GM19452 (cell line): ENCODE measurements around the gene SLC25A25.
"Not testable (repeated sequence)": the region's sequence is repeated elsewhere in the genome, so short reads cannot be mapped to it uniquely, and the experiment has no call there.

Source experiments
- ATAC-seq: cut with Tn5 transposase; IDR thresholded peaks from one replicate; pipeline ENCODE4 v1.9.1; 2021; ENCODE audit not compliant: unreplicated experiment

Gene SLC25A25

DNA sequence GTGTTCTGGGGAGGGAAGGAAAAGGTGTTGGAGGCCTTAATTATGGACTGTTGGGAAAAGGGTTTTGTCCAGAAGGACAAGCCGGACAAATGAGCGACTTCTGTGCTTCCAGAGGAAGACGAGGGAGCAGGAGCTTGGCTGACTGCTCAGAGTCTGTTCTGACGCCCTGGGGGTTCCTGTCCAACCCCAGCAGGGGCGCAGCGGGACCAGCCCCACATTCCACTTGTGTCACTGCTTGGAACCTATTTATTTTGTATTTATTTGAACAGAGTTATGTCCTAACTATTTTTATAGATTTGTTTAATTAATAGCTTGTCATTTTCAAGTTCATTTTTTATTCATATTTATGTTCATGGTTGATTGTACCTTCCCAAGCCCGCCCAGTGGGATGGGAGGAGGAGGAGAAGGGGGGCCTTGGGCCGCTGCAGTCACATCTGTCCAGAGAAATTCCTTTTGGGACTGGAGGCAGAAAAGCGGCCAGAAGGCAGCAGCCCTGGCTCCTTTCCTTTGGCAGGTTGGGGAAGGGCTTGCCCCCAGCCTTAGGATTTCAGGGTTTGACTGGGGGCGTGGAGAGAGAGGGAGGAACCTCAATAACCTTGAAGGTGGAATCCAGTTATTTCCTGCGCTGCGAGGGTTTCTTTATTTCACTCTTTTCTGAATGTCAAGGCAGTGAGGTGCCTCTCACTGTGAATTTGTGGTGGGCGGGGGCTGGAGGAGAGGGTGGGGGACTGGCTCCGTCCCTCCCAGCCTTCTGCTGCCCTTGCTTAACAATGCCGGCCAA lies 40.4 kb downstream of the SLC25A25 start:
- no peak for ATAC-seq

DNA sequence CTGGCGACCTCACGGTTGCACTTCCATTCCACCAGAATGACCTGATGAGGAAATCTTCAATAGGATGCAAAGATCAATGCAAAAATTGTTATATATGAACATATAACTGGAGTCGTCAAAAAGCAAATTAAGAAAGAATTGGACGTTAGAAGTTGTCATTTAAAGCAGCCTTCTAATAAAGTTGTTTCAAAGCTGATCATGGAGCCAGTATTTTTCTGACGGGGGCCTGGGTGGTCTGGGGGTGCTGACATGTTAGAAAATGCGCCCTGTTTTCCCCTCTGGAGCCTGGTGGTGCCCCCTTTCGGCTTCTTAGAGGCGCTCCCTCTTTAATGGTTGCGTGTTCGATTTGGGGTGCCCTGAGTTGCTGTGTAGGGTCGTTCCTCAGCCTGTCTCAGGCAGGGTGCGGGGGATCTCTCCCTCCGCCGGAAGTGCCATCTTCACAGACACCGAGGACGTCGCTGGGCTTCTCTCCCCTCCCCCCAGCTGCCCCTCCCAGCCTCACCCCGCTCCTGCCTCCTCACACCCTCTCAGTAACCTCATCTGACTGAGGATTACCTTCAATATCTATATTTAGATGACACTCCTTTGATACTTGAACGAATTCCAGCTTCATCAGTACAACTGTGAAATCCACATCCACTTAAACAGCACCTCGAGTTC lies 41.1 kb downstream of the SLC25A25 start:
- no peak for ATAC-seq

DNA sequence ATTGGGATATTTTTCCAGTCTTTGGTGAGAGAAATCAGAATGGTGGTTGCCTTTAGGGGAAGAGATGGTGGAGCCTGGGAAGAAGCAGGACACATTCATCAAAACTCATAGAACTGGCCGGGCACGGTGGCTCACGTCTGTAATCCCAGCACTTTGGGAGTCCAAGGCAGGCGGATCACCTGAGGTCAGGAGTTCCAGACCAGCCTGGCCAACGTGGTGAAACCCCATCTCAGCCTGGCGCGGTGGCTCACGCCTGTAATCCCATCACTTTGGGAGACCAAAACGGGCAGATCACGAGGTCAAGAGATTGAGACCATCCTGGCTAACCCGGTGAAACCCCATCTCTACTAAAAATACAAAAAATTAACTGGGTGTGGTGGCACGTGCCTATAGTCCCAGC lies 43.7 kb downstream of the SLC25A25 start:
- not testable (repeated sequence) for ATAC-seq

DNA sequence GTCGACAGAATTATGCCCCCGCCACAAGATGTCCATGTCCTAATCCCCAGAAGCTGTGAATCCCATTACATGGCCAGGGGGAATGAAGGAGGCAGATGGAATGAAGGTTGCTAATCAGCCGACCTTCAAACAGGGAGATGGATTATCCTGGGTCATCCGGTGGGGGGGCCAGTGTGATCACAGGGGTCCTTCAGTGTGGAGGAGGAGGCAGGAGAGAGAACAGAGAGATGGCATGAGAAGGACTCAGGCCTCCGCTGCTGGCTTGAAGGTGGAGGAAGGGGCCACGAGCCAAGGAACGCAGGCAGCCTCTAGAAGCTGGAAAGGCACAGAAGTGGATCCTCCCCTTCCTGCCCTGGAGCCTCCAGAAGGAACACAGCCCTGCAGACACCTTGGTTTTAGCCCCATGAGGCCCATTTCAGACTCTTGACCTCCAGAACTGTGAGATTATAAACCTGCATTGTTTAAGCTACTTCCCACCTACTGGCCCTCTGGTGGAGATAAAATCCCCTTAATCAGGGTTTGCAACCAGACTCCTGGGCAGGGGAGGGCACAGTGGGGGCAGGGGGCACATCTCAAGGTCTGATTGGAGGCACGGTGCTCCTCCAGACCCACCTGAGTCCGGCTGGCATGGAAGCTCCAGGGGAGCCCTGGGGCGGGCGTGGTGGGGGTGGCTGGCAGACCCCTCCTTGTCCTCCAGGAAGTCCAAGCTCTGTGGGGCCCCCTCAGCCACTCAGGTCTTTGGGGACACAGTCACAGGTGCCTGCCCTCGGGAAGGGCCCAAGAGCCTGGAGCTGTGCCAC lies 45.7 kb downstream of the SLC25A25 start:
- no peak for ATAC-seq

DNA sequence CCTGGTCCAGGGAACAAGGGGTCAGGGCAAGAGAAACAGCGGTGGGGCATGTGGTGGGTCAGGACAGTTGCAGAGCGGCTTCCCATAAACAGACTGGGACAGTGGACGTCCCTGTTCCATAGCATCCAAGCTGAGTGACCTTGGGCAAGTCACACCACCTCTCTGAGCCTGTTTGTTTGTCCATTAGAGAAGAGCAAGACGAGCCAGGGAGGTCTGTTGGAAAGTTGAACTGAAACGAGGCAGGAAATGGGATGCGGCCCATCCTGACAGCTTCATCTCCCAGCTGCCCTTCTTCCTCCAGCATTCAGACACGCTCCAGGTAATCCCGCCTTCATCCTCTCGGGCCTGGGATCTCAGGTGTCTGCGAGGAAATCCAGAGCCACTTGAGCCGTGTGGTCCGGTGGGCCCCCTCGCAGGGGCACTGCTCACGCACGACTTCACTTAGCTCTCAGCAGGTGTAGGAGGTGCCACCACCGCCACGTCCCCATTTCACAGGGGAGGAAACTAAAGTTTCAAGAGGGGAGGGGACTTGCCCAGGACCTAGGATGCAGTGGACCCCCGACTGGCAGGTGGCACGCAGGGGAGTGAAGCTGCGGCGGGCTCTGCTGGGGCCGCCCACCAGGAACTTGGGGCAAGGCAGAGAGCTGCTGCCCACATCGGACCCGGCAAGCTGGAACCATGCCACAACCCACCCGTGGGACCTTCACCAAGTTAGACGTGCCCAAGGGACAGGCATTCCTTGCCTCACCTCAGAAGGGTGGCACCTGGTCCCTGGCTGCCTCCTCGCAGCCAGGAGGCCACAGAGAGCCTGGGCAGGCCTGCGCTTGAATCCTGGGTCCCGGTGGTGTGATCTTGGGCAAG lies 46.5 kb downstream of the SLC25A25 start:
- ATAC-seq, result no peak

DNA sequence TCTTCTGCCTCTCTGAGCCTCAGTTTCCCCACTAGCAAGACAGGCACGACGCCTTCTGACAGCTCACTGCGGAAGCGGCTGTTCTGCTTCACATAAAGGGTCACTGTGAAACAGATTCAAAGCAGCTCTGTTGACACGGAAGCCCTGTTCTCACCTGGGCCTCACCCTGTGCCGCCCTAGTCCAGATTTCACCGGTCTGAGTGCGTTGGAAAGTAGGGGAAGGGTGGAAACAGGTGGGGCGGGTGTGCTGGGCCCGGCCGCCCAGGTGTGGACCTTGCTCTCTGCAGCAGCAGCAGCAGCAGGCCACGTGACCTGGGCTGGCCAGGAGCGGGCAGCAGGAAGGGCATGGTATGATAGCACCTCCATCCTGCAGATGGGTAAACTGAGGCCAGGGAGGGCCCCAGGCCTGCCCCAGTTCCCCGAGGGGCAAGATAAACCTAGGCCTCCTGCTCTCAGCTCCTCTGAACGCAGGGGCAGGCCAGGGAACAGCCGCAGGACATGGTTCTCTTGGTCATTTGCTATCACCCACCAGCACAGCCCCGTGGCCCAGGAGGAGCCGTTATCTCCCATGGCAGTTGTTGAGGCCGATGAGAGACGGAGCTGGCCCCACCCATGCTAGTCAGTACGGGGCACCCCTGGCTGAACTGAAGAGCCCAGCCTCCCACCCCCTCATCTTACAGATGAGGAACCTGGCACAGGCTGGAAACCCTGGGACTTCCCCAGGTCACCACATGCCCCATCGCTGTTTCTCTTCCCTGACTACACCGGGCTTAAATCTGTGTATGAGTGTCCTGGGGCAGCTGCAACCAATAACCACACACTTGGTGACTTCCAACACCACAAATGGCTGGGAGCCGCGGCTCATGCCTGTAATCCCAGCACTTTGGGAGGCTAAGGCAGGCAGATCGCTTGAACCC lies 47.4 kb downstream of the SLC25A25 start:
- ATAC-seq, result no peak

DNA sequence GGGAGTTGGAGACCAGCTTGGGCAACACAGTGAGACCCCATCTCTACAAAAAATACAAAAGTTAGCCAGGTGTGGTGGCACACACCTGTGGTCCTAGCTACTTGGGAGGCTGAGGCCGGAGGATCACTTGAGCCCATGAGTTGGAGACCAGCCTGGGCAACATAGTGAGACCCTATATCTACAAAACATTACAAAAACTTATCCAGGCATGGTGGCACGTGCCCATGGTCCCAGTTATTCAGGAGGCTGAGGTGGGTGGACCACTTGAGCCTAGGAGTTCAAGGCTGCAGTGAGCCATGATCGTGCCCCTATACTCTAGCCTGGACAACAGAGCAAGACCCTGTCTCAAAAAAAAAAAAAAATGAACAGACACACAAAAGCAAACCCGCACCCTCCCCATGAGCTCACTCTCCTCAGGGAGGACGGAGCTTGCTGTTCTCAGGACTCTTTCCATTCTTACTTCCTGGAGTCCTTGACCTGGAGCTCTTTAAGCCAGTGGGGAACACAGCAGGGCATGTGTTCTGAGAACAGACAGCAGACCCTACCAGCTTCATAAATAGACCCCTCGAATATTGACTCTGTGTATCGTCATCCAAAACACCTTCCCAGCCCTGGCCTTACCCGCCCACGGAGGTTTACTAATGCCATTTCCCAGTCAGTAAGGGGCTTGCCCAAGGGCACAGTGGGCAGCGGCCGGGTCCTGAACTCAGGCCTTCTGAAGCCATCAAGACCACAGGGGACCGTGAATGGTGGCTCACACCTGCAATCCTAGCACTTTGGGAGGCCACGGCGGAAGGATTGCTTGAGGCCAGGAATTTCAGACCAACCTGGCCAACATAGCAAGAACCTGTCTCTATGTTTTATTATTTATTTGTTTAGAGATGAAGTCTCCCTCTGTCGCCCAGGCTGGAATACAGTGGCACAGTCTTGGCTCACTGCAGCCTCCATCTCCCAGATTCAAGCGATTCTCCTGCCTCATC lies 48.4 kb downstream of the SLC25A25 start:
- ATAC-seq, result no peak

DNA sequence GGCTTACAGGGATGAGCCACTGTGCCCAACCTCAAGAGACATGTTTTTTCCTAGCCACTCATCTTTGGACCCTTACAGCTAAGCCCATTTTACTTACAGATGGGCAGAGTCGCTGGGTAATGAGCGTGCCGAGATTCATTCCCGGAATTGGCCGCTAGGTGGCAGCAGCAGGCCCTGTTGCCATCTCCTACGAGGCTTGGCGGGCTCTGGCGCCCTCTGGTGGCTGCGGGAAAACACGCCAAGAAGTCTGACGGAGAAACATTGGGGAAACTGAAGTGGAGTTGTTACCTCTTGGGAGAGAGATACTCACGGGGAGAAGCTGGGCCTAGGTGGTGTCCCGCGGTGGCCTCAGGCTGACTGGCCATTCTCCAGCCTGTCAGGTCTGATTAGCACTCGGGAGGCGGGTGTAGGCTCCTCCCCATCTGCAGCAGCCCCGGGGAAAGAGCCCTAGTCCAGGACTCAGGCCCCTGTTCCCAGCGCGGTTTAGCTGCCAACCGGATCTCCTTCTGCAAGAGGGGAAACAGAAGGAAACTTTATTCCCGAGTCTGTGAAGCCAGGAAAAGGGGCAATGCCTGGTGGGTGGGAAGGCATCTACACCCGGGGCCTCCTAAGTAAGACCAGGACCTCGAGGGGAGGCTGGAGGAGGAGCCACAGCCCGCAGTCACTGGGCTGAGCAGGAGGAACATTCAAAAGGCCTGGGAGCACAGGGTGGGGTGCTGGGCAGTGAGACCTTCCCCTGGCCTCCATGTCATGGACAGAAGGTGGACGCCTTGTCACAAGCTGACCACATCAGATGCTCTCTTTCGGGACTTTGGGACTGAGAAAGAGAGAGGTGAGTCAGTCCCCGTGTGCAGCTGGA lies 49.8 kb downstream of the SLC25A25 start:
- ATAC-seq, result peak; percentile 55

DNA sequence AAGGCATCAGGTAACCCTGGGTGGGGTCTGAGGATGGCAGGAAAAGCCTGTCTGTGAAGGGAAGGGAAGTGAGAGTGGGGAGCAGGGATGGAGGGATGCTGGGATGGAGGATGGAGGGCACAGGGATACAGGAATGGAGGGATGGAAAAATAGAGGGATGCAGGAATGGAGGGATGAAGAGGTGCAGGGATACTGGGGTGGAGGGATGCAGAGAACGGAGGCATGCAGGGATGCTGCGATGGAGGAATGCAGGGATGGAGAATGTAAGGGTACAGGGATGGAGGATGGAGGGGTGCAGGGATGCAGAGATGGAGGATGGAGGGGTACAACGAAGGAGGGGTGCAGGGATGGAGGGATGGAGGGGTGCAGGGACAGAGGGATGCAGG lies 50.4 kb downstream of the SLC25A25 start:
- ATAC-seq, result no peak

DNA sequence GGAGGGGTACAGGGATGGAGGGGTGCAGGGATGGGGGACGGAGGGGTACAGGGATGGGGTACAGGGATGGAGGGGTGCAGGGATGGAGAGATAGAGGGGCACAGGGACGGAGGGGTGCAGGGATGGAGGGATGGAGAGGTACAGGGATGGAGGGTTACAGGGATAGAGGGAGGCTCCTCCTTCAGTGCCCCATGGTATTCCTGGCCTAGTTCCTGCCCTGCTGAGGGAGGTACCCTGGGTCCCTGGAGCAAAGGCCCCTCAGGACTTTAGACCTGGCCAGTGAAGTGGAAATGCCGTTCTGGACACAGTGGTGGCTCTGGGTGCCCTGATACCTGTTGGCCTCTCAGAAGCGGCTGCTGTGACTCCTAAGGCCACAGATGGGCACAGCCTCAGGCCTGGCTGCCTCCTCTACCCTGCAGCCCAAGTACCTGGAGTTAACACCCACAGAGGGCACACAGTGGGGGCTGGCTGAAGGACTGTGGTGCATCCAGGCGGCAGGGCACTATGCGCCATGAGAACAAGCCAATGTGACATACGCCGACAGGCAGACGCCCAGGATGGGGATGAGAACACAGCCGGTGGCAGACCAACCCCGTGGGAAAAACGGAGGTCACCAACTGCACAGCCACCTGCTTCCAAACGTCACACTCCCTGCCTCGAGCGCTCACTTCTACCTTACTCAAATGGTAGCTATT lies 51.1 kb downstream of the SLC25A25 start:
- ATAC-seq, result no peak

DNA sequence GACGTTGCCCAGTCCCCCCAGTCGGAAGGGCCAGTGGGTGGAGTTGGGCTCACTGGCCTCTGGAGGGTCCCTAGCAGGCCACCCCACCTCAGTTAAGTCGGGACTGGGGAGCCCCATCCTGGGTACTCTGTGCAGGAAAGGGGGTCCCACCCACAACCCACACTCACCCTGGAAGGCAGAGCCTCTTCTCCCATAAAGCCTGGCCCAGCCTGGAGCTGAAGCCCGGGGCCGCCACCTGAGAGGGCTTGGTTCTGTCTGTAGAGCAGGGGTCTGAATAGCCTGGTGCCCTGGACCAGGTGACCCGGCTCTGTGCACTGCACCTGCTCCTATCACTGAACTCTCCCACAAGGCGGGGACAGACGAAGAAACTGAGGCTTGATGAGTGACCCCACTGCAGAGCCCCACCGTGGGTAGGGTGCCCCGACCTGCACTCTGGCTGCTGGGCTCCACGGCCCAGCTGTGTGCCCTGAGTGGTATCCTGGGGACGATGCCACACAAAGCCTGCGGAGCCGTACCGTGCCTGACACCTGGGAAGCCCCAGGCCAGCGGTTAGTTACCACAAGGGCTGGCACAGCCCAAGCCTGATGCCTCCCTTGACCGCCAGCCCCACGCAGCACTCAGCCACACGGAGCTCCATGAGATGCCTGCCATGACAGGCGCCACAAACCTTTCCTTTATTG lies 52.2 kb downstream of the SLC25A25 start:
- ATAC-seq, result no peak

DNA sequence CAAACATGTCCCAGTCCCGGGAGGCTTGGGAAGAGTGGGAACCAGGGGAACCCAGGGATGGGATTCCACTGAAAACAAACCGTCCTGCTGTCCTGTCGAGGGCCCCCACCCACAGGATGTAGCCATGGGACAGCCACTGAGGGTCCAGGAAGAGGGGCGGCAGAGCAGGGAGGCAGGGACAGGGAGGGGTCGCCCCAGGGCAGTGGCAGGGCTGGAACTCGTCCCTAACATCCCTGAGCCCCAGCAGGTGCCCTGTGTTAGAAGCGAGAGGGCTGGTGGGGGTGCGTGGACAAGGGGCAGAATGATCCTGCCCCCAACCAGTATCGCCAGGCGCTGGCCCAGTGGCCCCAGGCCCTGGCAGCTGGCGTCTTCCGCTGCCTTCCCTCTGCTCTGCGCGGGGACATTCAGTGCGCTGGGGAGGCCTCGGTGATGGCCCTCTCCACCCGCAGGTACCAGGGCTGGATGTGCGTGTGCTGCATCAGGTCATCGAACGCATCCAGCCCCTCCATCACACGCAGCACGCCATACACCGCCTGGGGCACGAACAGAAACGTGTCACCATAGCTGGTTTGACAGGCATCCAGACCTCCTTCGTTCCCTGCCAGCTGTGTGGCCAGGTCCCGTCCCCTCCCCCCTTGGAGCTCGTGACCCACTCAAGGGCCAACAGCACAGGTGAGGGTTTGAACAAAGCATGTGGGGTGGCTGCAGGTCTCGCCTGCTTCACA lies 52.9 kb downstream of the SLC25A25 start:
- ATAC-seq, result no peak

DNA sequence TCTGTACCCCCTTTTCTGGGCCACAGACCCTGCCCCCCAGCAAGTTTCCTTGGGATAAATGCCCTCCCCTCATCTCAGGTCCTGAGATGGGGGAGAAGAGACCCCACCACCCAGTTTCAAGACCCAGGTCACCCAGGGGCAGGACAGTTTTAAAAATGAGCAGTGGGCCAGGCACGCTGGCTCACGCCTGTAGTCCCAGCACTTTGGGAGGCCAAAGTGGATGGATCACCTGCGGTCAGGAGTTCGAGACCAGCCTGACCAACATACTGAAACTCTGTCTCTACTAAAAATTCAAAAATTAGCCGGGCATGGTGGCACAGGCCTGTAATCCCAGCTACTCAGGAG lies 53.4 kb downstream of the SLC25A25 start:
- no peak for ATAC-seq

DNA sequence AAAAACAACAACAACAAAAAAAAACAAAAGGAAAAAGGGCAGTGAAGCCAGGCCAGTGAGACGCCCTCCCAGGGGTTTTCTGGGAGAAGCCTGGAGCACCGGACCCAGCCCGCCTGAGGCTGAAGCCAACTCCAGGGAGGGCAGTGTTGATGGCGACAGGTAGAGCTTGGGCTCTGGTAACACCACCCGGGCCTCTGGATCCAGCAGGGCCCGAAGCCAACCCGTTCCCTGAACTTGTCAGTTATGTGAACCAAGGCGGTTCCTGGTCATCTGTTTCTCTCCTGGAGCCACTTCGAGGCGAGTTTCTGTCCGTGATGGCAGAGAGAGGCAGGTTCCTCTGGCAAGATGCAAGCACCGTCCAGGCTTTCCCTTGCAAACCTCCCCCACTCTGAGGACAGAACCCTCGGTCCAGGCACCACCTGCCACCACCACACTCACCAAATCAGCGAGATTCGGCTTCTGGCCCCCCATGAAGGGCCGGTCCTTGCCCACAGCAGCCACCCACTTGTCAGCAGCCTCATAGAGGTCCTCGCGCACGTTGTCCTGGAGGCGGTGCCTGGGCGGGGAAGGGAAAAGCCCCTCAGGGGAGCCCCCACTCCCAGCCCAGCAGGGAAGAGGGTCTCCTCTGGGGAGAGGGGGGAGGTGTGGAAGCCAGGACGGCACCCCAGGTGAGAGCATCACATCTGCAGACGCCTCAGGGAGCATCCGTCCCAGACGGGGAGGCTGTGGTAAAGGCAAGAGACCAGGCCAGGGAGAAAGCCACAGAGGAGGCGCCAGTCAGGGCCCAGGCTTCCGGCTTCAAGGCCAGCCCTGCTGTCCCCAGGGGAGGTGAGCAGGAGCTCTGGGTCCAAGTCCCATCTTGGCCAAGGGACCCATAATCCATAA lies 54.1 kb downstream of the SLC25A25 start:
- ATAC-seq, result no peak

DNA sequence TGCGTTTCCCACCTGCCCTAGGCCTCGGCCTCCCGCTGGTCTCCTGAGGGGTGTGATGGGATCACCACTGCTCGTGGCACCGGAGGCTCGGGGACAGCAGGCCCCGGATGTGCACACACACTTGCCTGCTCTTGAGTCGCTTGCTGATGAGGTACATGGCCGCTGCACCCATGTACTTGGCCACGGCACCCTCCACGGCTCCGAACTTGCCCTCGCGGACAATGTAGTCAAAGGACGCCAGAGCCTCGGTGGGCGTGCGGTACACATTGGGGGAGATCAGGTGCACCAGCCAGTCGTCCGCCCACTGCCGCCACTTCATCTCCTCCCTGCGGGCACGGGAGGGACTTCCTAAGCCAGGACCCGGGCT lies 54.8 kb downstream of the SLC25A25 start:
- no peak for ATAC-seq
